ENCODE measurements around the gene HSPE1.
A peak's percentile ranks its signal among the peaks of the same experiment; 100 is the strongest.
"Not testable (repeated sequence)": the region's sequence is repeated elsewhere in the genome, so short reads cannot be mapped to it uniquely, and the experiment has no call there.

HSPE1 gene

DNA sequence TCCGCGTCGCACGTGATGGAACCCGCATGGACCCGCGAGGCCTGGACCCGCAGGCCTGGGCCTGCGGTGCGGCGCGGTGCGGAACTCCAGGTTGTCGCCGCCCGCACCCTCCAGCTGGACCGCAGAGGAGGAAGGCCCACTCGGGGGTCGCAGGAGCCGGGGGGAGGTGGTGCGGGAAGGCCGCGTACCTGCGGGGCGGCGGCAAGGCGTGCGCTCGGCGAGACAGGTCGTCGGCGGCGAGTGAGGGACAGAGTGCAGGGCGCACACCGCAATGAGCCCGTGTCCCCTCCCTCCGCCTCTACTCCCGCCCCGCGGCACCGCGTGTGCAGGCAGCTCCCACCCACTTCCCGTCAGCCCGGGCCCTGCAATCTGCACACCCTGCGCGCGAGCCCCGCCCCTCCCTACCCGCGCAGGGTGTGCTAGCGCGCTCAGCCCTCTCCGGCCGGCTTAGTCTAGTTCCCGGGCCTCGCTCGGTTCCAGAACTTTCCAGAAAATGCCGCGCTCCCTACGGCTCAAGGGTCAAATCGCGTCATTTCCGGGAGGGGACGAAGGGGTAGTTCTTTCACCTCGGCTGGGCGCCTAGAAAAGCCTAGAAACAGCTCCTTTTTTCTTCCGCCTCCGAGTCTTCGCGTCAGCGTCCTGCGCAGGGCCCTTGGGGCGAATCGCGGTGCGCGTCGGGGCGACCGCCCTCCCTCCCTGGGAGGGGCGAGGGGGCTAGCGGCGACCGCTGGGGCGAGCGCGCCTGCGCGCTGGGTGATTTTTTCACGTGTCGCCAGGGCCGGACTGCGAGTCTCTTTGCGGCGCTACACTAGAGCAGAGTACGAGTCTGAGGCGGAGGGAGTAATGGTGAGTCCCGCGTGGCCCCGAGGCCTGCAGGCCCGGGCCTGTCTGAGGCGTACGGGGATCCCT lies at the start of gene HSPE1, which contains the start of gene HSPD1:
Gene HSPE1 (plus strand): TSS at position 786 of the 909 bp plus-strand sequence. CDS start 58 bp downstream, at position 844.
Gene HSPD1 (minus strand): TSS at position 247 of the 909 bp plus-strand sequence. CDS start 992 bp downstream, outside the sequence.
- peak; percentile 95 to 98 for DNase-seq

DNA sequence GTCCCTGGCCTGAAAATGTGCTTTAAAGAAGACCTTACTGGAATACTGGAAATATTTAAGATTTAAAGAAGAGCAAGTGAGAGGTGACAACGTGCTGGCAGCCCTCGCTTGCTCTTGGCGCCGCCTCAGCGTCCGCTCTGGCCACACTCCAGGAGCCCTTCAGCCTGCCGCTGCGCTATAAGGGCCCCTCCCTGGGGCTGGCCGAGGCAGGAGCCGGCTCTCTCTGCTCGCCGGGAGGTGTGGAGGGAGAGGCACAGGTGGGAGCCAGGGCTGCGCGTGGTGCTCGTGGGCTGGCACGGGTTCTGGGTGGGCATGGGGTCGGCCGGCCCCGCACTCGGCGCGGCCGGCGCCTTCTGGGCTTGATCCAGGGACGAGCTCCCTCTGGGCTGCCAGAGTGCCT lies 49.7 kb upstream of the HSPE1 start:
- DNase-seq, result no peak

DNA sequence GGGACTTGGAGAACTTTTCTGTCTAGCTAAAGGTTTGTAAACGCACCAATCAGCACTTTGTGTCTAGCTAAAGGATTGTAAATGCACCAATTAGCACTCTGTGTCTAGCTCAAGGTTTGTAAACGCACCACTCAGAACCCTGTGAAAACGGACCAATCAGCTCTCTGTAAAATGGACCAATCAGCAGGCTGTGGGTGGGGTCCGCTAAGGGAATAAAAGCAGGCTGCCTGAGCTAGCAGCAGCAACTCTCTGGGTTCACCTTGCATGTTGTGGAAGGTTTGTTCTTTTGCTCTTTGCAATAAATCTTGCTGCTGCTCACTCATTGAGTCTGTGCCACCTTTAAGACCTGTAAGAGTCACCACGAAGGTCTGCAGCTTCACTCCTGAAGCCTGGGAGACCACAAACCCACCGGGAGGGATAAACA lies 49.2 kb upstream of the HSPE1 start:
- not testable (repeated sequence) for DNase-seq

DNA sequence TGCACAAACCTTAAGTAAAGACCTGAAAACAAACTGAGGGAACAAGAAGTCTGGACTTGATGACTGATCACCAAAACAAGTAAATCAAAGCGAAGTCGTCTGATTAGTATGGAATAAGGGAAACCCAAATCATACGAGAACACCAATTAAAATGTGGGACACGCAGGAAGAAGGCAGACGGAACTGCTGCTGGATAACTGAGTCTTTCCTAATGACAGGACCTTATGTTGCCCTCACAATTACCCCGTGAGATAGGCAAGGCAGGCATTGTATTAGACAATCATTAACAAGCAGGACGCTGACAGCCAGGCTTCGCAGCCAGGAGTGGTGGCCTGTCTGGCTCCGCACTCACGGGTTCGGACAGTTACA lies 47.4 kb upstream of the HSPE1 start:
- DNase-seq, result no peak

DNA sequence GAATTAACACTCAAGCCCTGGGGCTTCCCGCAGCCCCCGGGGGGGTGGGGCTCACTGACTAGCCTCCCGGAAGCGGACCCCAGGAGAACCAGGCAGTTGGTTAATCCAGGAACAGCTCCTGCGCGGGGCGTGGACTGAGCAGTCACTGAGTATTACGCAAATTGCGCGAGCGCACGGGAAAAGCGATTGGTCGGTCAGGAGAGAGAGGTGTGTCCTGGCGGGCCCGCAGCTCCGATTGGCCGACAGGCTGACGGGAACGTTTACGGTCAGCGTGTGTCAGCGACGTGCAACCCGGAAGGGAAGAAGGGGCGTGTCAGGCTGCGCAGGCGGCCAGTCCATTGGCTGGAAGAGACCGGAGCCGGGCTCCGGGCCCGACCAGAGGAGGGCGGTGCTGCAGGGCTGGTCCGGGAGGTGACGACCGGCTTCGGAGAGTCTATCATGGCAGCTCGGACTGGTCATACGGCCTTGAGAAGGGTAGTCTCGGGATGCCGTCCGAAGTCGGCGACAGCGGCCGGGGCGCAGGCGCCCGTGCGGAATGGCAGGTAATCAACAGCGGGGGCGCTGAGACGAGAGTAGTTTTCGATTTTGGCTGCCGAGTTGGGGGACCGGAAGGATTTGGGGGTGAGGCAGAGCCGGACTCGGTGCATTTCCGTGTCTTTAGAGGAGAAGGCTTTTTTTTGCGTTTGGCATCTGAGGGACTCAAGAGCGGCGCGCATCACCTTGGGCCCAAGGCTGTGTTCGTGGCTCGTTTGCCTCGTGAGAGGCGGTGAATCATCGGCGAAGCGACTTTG lies 46.9 kb upstream of the HSPE1 start, which contains the start of gene COQ10B:
Gene COQ10B (plus strand): TSS at position 430 of the 791 bp plus-strand sequence. CDS start 9 bp downstream, at position 439.
- DNase-seq, result peak; percentile 96 to 97

DNA sequence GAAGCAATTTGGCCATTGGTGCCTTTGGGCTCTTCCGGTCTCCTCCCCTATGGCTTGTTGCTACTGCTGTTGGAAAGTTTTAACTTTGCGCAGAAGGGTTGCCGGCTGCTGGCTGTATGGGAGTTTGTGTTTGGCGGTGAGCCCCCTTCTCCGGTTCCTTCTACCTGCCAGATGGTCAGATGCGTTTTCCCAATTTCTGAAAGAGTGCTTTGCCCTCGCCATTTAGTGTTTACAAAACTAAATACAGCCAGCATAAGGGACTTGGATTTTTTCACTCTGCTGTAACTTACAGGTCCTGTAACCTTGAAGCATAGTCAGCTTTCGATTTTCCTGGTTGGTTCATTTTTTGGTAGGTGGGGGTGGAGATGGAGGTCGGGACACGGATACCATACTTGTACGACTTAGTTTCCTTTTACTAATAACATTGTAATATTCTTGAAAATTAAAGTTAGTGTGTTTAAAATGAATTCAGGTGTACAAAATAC lies 46.2 kb upstream of the HSPE1 start:
- DNase-seq, result no peak

DNA sequence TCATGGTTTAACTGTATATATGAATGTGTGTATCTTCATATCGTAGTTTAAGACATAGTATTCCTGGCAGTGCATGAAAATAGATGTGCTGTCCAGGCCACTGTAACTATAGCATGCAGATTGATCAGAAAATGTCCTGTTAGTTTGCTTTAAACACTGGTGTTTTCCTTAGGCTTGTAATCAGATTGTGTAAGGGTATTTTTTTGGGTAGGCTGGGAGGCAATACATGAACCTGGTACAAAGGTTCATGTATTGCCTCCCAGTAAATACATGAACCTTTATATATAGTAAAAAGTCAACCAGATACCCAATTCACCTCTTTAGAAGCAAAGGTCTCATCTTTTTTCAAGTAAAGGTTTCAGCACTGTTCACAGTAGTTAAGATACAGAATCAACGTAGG lies 45.3 kb upstream of the HSPE1 start:
- no peak for DNase-seq

DNA sequence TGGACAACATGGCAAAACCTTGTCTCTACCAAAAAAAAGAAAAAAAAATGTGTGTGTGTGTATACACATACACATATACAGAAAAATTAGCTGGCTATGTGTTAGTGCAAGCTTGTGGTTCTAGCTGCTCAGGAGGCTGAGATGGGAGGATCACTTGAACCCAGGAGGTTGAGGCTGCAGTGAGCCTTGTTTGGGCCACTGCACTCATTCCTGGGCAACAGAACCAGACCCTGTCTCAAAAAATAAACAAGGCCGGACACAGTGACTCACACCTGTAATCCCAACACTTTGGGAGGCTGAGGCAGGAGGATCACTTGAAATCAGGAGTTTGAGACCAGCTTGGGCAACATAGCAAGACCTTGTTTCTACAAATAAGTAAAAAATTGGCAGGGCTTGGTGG lies 44.8 kb upstream of the HSPE1 start:
- no peak for DNase-seq

DNA sequence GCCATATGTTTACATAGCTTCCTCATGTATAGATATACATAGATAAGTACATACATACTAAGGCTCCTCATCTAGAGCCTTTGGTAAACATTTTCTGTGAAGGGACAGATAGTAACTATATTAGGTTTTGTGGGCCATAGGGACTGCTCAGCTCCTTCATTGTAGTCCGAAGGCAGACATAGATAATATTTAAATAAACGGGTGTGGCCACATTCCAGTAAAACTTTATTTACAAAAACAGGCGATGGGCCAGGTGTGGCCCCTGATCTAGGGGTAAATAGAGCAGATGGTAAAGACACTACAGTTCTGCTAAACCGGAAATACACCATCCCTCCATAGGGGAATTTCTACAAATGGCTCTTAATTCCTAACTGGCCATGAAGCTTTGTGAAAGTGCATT lies 39.5 kb upstream of the HSPE1 start:
- DNase-seq, result no peak

DNA sequence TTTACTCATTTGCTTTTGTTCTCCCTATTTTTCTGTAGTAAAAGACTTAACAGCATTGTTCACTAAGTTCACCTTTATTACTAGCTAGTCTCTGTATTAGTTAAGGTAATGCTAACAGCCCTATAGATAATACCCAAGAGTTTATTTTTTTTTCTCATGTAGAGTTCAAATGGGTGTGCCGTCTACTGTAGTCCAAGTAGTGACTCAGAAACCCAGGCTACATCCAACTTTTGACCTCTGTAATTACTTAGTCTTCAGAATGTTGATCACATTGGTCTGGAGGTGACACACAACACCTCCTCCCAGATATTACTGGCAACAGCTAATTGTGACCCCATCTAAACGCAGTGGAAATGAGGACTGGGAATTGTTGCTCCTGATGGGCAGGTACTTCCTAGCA lies 39.1 kb upstream of the HSPE1 start:
- no peak for DNase-seq

DNA sequence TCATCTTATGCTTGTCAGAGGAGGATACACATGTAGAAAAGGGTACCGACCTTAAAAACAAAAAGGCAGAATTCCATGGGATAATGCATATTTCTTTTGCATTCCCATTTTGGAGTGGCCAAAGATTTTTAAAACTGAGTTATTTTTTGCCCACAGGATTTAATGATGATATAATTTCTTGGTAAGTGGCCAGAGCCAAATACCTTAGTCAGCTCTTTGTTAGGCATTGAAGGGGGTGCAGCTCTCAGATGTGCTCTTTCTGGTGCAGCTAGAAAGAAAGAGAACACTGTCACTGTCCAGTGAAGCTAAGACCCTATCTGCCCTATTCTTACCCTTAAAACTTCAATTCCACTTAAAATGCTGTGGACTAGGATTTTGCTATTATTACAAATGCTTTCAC lies 36.0 kb upstream of the HSPE1 start:
- no peak for DNase-seq

DNA sequence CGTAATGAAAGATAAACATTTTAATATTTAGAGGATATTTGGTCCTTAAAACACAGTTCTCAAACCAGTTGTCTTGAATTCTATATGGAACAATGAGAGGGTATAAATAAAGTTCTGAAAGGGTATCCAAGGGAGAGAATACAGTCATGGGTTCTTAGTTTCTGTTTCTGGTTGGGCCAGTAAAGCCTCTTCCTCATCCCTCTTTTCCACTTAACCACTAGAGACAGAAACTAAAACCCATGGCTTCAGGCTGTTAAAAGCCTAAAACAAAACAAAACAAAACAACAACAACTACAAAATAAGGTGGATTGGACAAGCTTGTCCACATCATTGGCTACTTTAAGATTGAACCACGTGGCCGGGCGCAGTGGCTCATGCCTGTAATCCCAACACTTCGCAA lies 28.0 kb upstream of the HSPE1 start:
- DNase-seq, result no peak

DNA sequence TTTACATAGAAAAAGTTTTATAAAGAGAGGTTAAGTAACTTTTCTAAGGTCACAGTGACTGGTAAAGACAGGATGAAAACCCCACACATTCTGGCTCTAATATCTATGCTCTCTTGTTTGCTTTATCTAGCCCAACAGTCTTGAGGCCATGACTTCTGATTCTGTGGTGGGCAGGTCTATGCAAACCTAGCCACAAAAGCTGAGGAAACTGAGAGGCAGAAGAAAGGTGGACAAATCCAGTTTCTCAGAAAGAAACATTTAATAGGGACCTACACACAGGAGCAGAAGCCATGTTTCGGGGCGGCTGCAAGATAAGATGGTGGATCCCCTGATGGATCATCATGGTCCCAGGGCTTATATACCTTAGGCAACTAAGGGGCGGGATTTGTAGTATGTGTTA lies 22.4 kb upstream of the HSPE1 start:
- no peak for DNase-seq

DNA sequence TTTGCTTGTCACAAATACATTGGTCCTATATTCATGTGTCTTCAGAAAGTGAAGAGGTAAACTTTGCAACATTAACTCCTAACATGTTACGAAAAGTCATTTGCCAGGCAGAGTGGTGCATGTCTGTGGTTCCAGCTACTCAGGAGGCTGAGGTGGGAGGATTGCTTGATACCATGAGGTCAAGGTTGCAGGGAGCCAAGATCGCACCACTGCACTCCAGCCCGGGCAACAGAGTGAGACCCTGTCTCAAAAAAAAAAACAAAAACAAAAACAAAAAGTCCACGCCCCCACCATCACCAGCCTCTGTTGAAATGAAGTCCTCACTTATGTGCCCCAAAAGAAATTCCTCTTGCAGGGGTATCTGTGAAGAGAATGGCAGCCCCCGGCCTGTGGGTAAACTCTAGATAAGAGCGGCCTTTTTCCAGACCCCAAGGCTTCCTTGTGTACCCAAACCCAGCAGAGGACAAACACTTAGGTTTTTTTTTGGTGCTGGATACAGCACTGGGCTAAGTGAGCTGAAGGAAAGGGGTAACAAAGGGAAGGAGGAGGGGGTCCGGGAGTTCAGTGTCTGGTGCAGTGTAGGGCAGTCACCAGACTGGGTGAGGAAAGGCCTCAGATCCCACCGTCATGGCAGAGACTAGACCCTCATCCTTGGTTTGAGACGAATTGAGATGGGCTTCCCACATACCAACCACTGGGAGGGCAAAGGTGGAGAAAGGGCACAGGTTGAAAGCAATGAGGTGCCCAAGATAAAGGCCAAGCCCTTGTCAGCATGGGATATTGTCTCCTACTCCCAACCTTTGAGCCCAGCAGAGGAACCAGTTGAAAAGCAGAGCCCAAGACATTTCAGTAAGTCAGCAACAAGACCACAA lies 19.8 kb upstream of the HSPE1 start:
- no peak for DNase-seq

DNA sequence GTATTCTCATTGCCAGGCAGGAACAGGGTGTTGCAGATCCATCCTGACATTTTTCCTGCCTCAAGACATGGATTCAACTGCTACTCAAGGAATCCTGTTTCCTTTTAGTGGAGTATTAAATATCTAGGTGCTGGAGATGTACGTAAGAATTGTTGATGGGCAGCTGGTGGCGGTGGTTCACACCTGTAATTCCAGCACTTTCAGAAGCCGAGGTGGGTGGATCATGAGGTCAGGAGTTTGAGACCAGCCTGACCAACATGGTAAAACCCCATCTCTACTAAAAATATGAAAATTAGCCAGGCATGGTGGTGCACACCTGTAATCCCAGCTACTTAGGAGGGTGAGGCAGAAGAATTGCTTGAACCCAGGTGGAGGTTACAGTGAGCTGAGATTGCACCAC lies 15.9 kb upstream of the HSPE1 start:
- DNase-seq, result not testable (repeated sequence)

DNA sequence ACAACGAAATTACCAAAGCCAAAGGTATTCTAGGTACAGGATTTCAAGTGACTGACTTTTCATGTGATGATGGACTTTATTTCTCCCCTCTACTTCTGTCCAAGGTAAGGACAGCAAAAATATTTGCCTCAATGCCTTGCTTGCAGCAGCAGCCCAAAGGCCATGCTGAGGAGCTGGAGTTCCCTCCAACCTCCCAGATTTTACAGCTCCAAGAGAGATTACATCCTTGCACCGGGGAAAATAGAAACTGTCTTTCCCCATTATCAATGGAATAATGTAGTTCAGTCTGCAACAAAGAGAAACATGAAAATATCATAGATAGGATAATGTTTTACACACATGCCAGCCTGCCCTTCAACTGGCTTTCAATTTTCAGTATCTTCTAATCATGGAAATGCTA lies 14.0 kb upstream of the HSPE1 start:
- DNase-seq, result no peak

DNA sequence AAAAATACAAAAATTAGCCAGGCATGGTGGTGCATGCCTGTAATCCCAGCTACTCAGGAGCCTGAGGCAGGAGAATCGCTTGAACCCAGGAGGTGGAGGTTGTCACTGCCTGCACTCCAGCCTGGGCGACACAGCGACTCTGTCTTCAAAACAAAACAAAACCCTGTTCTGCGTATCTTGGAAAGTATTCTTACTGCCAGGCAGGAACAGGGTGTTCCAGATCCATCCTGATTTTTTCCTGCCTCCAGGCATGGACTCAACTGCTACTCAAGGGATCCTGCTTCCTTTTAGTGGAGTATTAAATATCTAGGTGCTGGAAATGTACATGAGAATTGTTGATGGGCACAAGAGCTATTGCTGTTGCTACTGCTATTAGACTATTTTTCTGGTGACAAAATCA lies 12.8 kb upstream of the HSPE1 start:
- no peak for DNase-seq

DNA sequence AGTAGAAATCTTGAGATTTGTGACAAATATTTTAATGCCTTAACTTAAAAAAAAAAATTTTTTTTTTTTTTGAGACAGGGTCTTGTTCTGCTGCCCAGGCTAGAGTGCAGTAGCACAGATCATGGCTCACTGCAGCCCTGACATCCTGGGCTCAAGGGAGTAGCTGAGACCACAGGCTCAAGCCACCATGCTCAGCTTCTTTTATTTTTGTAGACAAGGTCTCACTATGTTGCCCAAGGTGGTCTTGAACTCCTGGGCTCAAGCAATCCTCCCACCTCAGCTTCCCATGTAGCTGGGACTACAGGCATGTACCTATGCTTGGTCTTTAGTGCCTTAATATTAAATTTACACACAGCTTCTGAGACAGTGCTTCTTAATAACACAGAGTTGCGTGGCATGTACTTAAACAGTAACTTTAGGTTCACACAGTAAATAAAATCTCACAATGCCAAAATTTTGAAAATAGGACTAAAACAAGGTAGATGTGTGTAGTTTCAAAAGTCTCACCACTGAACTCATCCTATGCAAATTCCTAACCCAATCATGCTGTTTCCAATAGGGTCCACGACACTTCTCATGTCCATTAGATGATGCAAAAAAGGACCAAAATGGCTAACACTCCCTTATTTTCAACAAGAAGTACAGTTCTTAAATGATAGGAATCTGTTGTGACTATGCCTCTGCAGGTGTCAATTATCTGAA lies 4.6 kb upstream of the HSPE1 start:
- no peak for DNase-seq

DNA sequence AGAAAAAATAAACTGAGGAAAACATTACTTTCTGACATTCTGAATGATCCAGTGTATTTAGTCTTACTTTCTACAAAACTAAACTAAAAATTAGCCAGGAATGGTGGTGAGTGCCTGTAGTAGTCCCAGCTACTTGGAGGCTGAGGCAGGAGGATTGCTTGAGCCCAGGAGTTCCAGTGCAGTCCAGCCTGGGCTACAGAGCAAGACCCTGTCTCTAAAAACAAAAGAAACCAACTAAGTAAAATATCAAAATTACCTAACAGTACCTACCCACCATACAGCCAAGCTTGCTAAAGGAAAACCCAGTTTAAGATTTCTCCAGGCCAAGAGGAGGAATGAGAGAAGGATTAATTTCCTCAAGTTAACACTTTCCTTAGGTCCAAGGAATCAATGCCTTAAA lies 3.5 kb upstream of the HSPE1 start:
- DNase-seq, result no peak

DNA sequence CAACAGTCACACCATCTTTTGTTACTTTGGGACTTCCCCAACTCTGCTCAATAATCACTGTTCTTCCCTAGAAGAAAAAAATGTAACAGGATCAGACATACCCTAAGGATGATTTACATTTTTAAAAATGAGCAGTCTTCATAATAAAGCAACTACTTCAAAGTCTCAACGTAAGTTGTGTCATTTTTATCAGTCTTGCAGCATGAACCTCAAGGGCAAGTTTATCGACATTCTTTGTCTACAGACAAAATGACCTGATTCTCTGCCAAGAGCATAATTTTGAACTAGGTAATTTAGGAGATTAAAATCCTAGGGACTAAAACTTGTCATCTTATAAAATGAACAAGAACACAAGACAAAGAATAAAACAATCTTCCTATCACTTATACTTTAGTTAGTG lies 2.9 kb upstream of the HSPE1 start:
- no peak for DNase-seq

DNA sequence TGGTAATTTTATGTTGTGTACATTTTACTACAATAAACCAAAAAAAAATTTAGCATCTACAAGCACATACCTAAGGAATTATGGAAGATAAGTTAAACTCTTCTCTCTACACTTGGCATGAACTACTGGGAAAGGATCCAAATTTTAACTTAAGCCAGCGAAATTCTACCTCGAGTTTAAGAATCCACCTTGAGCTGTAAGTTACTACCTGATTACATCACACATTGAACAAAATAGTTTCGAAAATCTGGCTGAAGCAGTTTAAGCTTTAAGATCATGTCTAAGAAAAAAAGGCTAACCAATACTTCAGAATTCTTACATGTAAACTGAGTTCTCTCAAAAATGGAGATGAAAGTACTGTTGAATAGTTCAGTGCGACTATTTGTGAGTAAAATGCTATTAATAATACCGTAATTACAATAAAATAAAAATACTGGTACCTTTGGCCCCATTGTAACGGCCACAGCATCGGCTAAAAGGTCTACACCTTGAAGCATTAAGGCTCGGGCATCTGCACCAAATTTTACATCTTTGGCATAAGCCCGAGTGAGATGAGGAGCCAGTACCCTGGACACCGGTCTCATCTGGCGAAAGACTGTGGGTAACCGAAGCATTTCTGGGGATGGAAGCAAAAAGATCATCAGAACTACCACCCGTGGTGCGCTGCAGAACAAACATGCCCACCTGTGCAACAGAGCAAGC lies 1.8 kb upstream of the HSPE1 start:
- DNase-seq, result no peak
